Heart right ventricle (tissue), 16 donors: ENCODE measurements around the gene KHDRBS2. TPM values are rescaled to one million over a fixed set of nuclear protein-coding genes. Genes with fewer than 3 reads are reported as not detected.

Source experiments
- ATAC-seq, 8 donors: fragments of 200-7000 bp; cut with Tn5 transposase; one replicate each; pipeline ENCODE4 v1.9.1; 2020; ENCODE audit warnings: mild to moderate bottlenecking in 8 of 8, moderate library complexity in 8 of 8, moderate number of reproducible peaks in 1 of 8
- DNase-seq, 2 donors: peaks; one replicate each; pipeline ENCODE4 v3.0.0-alpha.2; 2020
- H3K27ac ChIP-seq, 10 donors: fragments of 200-600 bp; sonication (generic) in 2 of 10; one replicate each; pipeline versions ENCODE4 v1.5.0 to v1.8.0; 2020 to 2022; ENCODE audit warnings: mild to moderate bottlenecking in 3 of 10
- H3K27me3 ChIP-seq, 7 donors: fragments of 200-600 bp; one replicate each; pipeline ENCODE4 v1.8.0; 2021 to 2022; ENCODE audit warnings: mild to moderate bottlenecking in 2 of 7
- H3K36me3 ChIP-seq, 9 donors: fragments of 200-600 bp; sonication (generic) in 1 of 9; one replicate each; pipeline versions ENCODE4 v1.5.0 to v1.8.0; 2020 to 2022; ENCODE audit warnings: mild to moderate bottlenecking in 2 of 9
- H3K4me1 ChIP-seq, 9 donors: fragments of 200-600 bp; sonication (generic) in 1 of 9; one replicate each; pipeline versions ENCODE4 v1.5.0 to v1.8.0; 2020 to 2022; ENCODE audit warnings: mild to moderate bottlenecking in 4 of 9
- H3K4me3 ChIP-seq, 10 donors: fragments of 200-600 bp; sonication (generic) in 2 of 10; one replicate each; pipeline versions ENCODE4 v1.5.0 to v1.8.0; 2020 to 2022; ENCODE audit warnings: mild to moderate bottlenecking in 7 of 10, moderate library complexity in 2 of 10
- H3K9me3 ChIP-seq, 11 donors: fragments of 200-600 bp in 10 of 11; sonication (generic) in 2 of 11; one replicate each; pipeline versions ENCODE4 v1.5.0 to v1.8.0; 2013 to 2022; ENCODE audit warnings: mild to moderate bottlenecking in 2 of 11, control low read depth in 1 of 11, moderate library complexity in 1 of 11
- CTCF ChIP-seq, 9 donors: fragments of 200-600 bp; sonication (generic) in 2 of 9; IDR thresholded peaks; one replicate each; pipeline versions ENCODE4 v1.5.0 to v1.8.0; 2021 to 2022; ENCODE audit warnings: antibody characterized with exemption in 9 of 9, mild to moderate bottlenecking in 5 of 9, moderate library complexity in 1 of 9
- WGBS, 2 donors: extraction: QIAGEN DNeasy Blood & Tissue Kit; methylation state at CpG; one replicate each; pipeline ENCODE4 v1.1.7; 2013; ENCODE audit warnings: inconsistent platforms in 1 of 2; 5-methylcytosine and 5-hydroxymethylcytosine counted together
- intact Hi-C, 10 donors: fragments of 100-400 bp; cut with DNase I; formaldehyde crosslinking; loops; one replicate each; pipeline versions ENCODE4 v1.11.1 to v1.14.2; 2022
- polyA plus RNA-seq, 2 donors: library from polyadenylated mRNA; stranded (reverse); fragments of 200-250 nt; gene quantifications; one replicate each; pipeline ENCODE4 v1.2.3, GENCODE V29; 2013
- total RNA-seq, 10 donors: library from RNA; stranded (reverse); fragmentation: NEBNext Ultra II Directional in 3 of 10; extraction: Animal tissue kit (Norgen Biotek cat#: 25700) in 3 of 10; gene quantifications; one replicate each; pipeline versions ENCODE4 v1.2.1 to v1.2.4, GENCODE V29; 2021 to 2023
- donor health status: Arrhythmogenic right ventricular cardiomyopathy.
- donor health status: ischemic (EF 13 %, LVEDD 7.1; RV severe dilation, severe dysfunction).
- donor health status: healthy with polysubstance abuse.
- donor health status: DM: no; HTN: yes; CAD: no.
- donor health status: DM: no; HTN: no; CAD: no.
- donor health status: ischemic (EF 25% LVEDD 6.9; RV normal size, moderate dysfunction).
- donor health status: ischemic (EF 25% LVEDD 5.7; RV mildly dilated, moderate dysfunction).
- donor health status: healthy.
- donor health status: DM: yes; HTN: yes; CAD: no.
- donor health status: Ischemic cardiomyopathy.
- donor health status: ischemic (EF 35%, LVEDD 5.7; RV mildly dilated, moderate dysfunction).
- donor health status: nonischemic (EF 11% LVEDD 7.7; RV severe dilation, severe dysfunction).
- donor health status: DM: yes; HTN: yes; CAD: no.
- donor health status: PGD.
- donor health status: ischemic (EF 29% LVEDD 5.4; RV normal size, mild dysfunction).
- donor health status: nonischemic (EF 23%, LVEDD 6.1; RV moderate dilation, normal function).

The KHDRBS2 gene
- total and polyA plus RNA-seq, 12 donors: 0.09 to 0.15 (median 0.14) TPM; not detected in 9

- DNase-seq (no peak), ATAC-seq (no peak)
- intact Hi-C loops: no loop called here
- WGBS, 2 donors: 46 to 51% methylated on average over 1 of the region's 1 CpG
- Histone ChIP-seq H3K36me3 (no peaks in the 10 kb centered on the region), H3K4me1 (no peaks in the 10 kb centered on the region), H3K4me3 (no peak overlapping the region), H3K9me3 (peaks cover 0 to 10% (median 0%) of the 10 kb centered on the region in 11 donors), H3K27me3 (no peaks in the 10 kb centered on the region), H3K27ac (no peak overlapping the region)
- no peak for TF ChIP-seq CTCF (IDR thresholded peaks at IDR 0.05)
These were observed 334.4 kb downstream of the KHDRBS2 start for GRCh38 chr6:61951586-61951985.

GRCh38 chr6:61950811-61951210 lies 335.2 kb downstream of the KHDRBS2 start:
- H3K9me3 ChIP-seq: peaks cover 0 to 2% (median 0%) of the 10 kb centered on the region in 11 donors
- no peak for TF ChIP-seq CTCF (IDR thresholded peaks at IDR 0.05)
- no peak for ATAC-seq
- no peak overlapping the region for H3K27ac ChIP-seq
- H3K36me3 ChIP-seq: no peaks in the 10 kb centered on the region
- H3K27me3 ChIP-seq: no peaks in the 10 kb centered on the region
- DNase-seq: no peak
- intact Hi-C loops: no loop called here
- H3K4me3 ChIP-seq: no peak overlapping the region
- H3K4me1 ChIP-seq: no peaks in the 10 kb centered on the region
- WGBS, 2 donors: 69 to 78% methylated on average over 1 of the region's 1 CpG

GRCh38 chr6:61949971-61950370 lies 336.1 kb downstream of the KHDRBS2 start:
- no peak overlapping the region for H3K4me3 ChIP-seq
- ATAC-seq: no peak
- no peak overlapping the region for H3K27ac ChIP-seq
- no peaks in the 10 kb centered on the region for H3K4me1 ChIP-seq
- H3K27me3 ChIP-seq: no peaks in the 10 kb centered on the region
- 40 to 43% methylated on average over 1 of the region's 1 CpG for WGBS, 2 donors
- no peak for DNase-seq
- no peak for TF ChIP-seq CTCF (IDR thresholded peaks at IDR 0.05)
- H3K9me3 ChIP-seq: no peaks in the 10 kb centered on the region
- no peaks in the 10 kb centered on the region for H3K36me3 ChIP-seq
- intact Hi-C loops: no loop called here

- H3K27me3 ChIP-seq: no peaks in the 10 kb centered on the region
- TF ChIP-seq CTCF (IDR thresholded peaks at IDR 0.05): no peak
- H3K4me3 ChIP-seq: no peak overlapping the region
- intact Hi-C loops: no loop called here
- peaks cover 0 to 3% (median 0%) of the 10 kb centered on the region in 11 donors for H3K9me3 ChIP-seq
- H3K4me1 ChIP-seq: no peaks in the 10 kb centered on the region
- ATAC-seq (no peak), DNase-seq (no peak)
- no peak overlapping the region for H3K27ac ChIP-seq
- no peaks in the 10 kb centered on the region for H3K36me3 ChIP-seq
These were observed 336.9 kb downstream of the KHDRBS2 start for GRCh38 chr6:61949161-61949560.
